ENCODE data around the gene ADD1. TPM values are rescaled to one million over a fixed set of nuclear protein-coding genes. Genes with fewer than 3 reads are reported as not detected.

Gene ADD1
- total and polyA plus RNA-seq, 2 of the 13 experiments (the other 11 are each of a cell fraction or from before 2014, with no cell fraction given): 73.9 to 122 TPM

- no peak for TF ChIP-seq RBM39 (IDR thresholded peaks at IDR 0.05; ENCODE audit: low read depth, low read length, poor library complexity, severe bottlenecking)
- TF ChIP-seq RBFOX2 (IDR thresholded peaks at IDR 0.05; ENCODE audit: low read depth, low read length): no peak
- TF ChIP-seq CEBPG (CRISPR knock-in tag; IDR thresholded peaks at IDR 0.05): peak; percentile 34; the same call in 1 of the 2 replicates
- TF ChIP-seq ZKSCAN8 (CRISPR knock-in tag; IDR thresholded peaks at IDR 0.05; ENCODE audit: borderline replicate concordance): peak; percentile 77; the same call in 1 of the 2 replicates
- peak; percentile 92 for TF ChIP-seq CSRNP1 (CRISPR knock-in tag; IDR thresholded peaks at IDR 0.05)
- peak; percentile 43 for TF ChIP-seq ZNF629 (CRISPR knock-in tag; conservative IDR thresholded peaks at IDR 0.05)
- TF ChIP-seq HMGA1 (CRISPR knock-in tag; conservative IDR thresholded peaks at IDR 0.05): no peak
- TF ChIP-seq ZFY (CRISPR knock-in tag; IDR thresholded peaks at IDR 0.05): peak; percentile 33; the same call in 1 of the 2 replicates
- TF ChIP-seq ZFP37 (CRISPR knock-in tag; IDR thresholded peaks at IDR 0.05; ENCODE audit: borderline replicate concordance): no peak
- TF ChIP-seq SKI (IDR thresholded peaks at IDR 0.05; ENCODE audit: partially characterized antibody): peak; percentile 99
- TF ChIP-seq HCFC1 (IDR thresholded peaks at IDR 0.05; ENCODE audit: low read depth, low read length): no peak
- no peak for TF ChIP-seq SOX6 (IDR thresholded peaks at IDR 0.05)
- peak; percentile 80 for TF ChIP-seq SOX6 (CRISPR knock-in tag; IDR thresholded peaks at IDR 0.05)
- TF ChIP-seq AHDC1 (CRISPR knock-in tag; IDR thresholded peaks at IDR 0.05; ENCODE audit: borderline replicate concordance): 0 out of 2 replicates have a peak, but pooled peaks have one; percentile 59
- TF ChIP-seq SOX5 (CRISPR knock-in tag; IDR thresholded peaks at IDR 0.05; ENCODE audit: borderline replicate concordance): peak; percentile 79; the same call in 1 of the 2 replicates
- TF ChIP-seq MLX (CRISPR knock-in tag; IDR thresholded peaks at IDR 0.05): peak; percentile 41; the same call in 1 of the 2 replicates
- TF ChIP-seq KMT2A (CRISPR knock-in tag; IDR thresholded peaks at IDR 0.05): no peak
- peak; percentile 96 for TF ChIP-seq ARID5B (CRISPR knock-in tag; IDR thresholded peaks at IDR 0.05)
- TF ChIP-seq ISX (CRISPR knock-in tag; conservative IDR thresholded peaks at IDR 0.05): no peak
These were observed 93.7 kb downstream of the ADD1 start (continued) for GRCh38 chr4:2937146-2937857.
